ENCODE data around the gene RPL3. TPM values are rescaled to one million over a fixed set of nuclear protein-coding genes. Genes with fewer than 3 reads are reported as not detected.

Gene RPL3
- total RNA-seq, 1 donor from 2014 or later, result 8,485 TPM

DNA sequence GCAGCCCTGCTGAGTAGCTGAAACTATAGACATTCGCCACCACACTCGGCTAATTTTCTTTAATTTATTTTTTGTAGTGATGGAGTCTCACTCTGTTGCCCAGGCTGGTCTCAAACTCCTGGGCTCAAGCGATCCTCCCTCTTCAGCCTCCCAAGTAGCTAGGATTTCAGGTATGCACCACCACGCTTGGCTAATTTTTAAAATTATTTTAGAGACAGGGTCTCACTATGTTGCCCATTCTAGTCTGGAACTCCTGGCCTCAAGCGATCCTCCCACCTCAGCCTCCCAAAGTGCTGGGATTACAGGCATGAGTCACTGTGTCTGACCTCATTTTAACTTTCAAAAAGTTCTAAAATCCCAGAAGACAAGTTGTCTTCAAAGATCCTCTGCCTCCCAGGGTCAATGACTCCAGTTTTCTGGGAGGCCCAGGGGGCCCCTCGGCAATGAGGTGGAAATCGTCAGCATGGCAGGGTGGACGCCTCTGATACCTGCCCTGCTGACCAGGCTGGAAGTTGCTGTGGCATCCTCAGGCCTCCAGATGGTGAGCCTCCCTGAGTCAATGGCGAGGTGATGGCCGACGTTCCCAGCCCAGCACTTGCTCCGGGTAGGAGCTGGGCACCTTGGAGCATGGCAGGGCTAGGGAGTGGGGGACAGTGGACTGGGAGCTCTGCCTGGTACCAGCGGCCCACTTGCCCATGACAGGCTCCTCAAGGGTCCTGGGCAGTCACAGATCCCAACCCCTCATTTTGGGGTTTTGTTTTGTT, 31.1 kb downstream of the RPL3 start:
- DNase-seq (ENCODE audit: low read depth), result no peak
- TF ChIP-seq CTCF (IDR thresholded peaks at IDR 0.05; ENCODE audit: insufficient read depth, low read length, severe bottlenecking), result no peak
- Histone ChIP-seq H3K36me3 (ENCODE audit: control insufficient read depth, insufficient read depth, low read length) (no peaks in the 10 kb centered on the region), H3K4me3 (ENCODE audit: low read depth, low read length) (no peak overlapping the region), H3K27me3 (ENCODE audit: control insufficient read depth, insufficient read depth, low read length) (no peaks in the 10 kb centered on the region)
- FAIRE-seq, result no peak

GRCh38 chr22:39287076-39287725, 32.2 kb downstream of the RPL3 start:
- H3K36me3 ChIP-seq (ENCODE audit: control insufficient read depth, insufficient read depth, low read length), result no peaks in the 10 kb centered on the region
- no peak overlapping the region for H3K4me3 ChIP-seq (ENCODE audit: low read depth, low read length)
- no peak for DNase-seq (ENCODE audit: low read depth)
- no peak for FAIRE-seq
- H3K27me3 ChIP-seq (ENCODE audit: control insufficient read depth, insufficient read depth, low read length), result no peaks in the 10 kb centered on the region
- TF ChIP-seq CTCF (IDR thresholded peaks at IDR 0.05; ENCODE audit: insufficient read depth, low read length, severe bottlenecking), result no peak

DNA sequence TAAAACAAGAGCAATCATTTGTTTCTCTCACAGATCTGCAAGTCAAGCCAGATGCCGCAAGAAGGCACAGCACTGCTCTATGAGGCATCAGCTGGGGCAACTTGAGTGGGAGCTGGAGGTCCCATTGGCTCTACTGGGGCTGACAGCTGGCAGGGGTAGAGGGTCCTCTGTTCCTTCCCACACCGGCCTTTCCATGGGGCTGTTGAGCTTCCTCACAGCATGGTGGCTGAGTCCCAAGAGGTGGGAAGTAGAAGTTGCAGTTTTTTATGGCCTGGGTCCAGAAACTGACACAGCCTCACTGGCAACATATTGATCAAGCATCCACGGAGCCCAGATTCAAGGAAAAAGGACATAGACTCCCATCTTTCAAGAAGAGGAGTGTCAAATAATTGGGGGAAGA, 34.4 kb downstream of the RPL3 start:
- FAIRE-seq, result no peak
- Histone ChIP-seq H3K4me3 (ENCODE audit: low read depth, low read length) (no peak overlapping the region), H3K36me3 (ENCODE audit: control insufficient read depth, insufficient read depth, low read length) (no peaks in the 10 kb centered on the region), H3K27me3 (ENCODE audit: control insufficient read depth, insufficient read depth, low read length) (no peaks in the 10 kb centered on the region)
- no peak for DNase-seq (ENCODE audit: low read depth)
- TF ChIP-seq CTCF (IDR thresholded peaks at IDR 0.05; ENCODE audit: insufficient read depth, low read length, severe bottlenecking), result no peak

- H3K4me3 ChIP-seq (ENCODE audit: low read depth, low read length), result no peak overlapping the region
- no peak for TF ChIP-seq CTCF (IDR thresholded peaks at IDR 0.05; ENCODE audit: insufficient read depth, low read length, severe bottlenecking)
- H3K36me3 ChIP-seq (ENCODE audit: control insufficient read depth, insufficient read depth, low read length), result no peaks in the 10 kb centered on the region
- peaks cover 1% of the 10 kb centered on the region for H3K27me3 ChIP-seq (ENCODE audit: control insufficient read depth, insufficient read depth, low read length)
- FAIRE-seq (no peak), DNase-seq (ENCODE audit: low read depth) (no peak)
These were observed 35.1 kb downstream of the RPL3 start for GRCh38 chr22:39284142-39284980.

- FAIRE-seq (no peak), DNase-seq (ENCODE audit: low read depth) (no peak)
- Histone ChIP-seq H3K27me3 (ENCODE audit: control insufficient read depth, insufficient read depth, low read length) (peaks cover 3% of the 10 kb centered on the region), H3K36me3 (ENCODE audit: control insufficient read depth, insufficient read depth, low read length) (no peaks in the 10 kb centered on the region), H3K4me3 (ENCODE audit: low read depth, low read length) (no peak overlapping the region)
- no peak for TF ChIP-seq CTCF (IDR thresholded peaks at IDR 0.05; ENCODE audit: insufficient read depth, low read length, severe bottlenecking)
These were observed 35.9 kb downstream of the RPL3 start for GRCh38 chr22:39283322-39284141.

All from bronchial epithelial cell (primary cell).